Body of pancreas (tissue), 4 donors: ENCODE results near the gene METTL1.

Experiments
- CTCF ChIP-seq, 7 experiments: fragments of 450-650 bp in 4 of 7; fragments of 200-600 bp in 3 of 7; sonication (generic) in 3 of 7; IDR thresholded peaks; one replicate each; pipeline ENCODE4 v1.5.1; 2016 to 2019; ENCODE audit warnings: antibody characterized with exemption in 7 of 7
- POLR2A ChIP-seq, 3 donors: fragments of 450-650 bp; IDR thresholded peaks; one replicate each; pipeline ENCODE4 v1.6.1; 2016; ENCODE audit warnings: antibody characterized with exemption in 3 of 3, mild to moderate bottlenecking in 2 of 3

- TF ChIP-seq CTCF (IDR thresholded peaks at IDR 0.05) (no peak), POLR2A (IDR thresholded peaks at IDR 0.05) (no peak)
Observed at GRCh38 chr12:57730336-57731067, 41.4 kb downstream of the METTL1 start.
